Esophagus squamous epithelium (tissue), 4 donors: ENCODE data around the gene MAGEA8.

Experiments
- CTCF ChIP-seq, 6 experiments: fragments of 450-650 bp in 4 of 6; fragments of 200-600 bp in 2 of 6; sonication (generic) in 2 of 6; IDR thresholded peaks; one replicate each; pipeline ENCODE4 v1.5.1; 2016 to 2019; ENCODE audit warnings: antibody characterized with exemption in 6 of 6, mild to moderate bottlenecking in 4 of 6, moderate library complexity in 4 of 6
- POLR2A ChIP-seq, 4 donors: fragments of 450-650 bp; IDR thresholded peaks; one replicate each; pipeline ENCODE4 v1.6.1; 2017; ENCODE audit warnings: antibody characterized with exemption in 4 of 4, mild to moderate bottlenecking in 4 of 4, moderate library complexity in 3 of 4

- TF ChIP-seq POLR2A (IDR thresholded peaks at IDR 0.05) (no peak), CTCF (IDR thresholded peaks at IDR 0.05) (no peak)
Measured at GRCh38 chrX:149908308-149908707, 27.3 kb downstream of the MAGEA8 start.
